GM12873 (cell line): ENCODE measurements around the gene ANKDD1B.

Experiments used
- TF ChIP-seq, protein P1 (sequence below): IDR thresholded peaks from 2 replicates; pipeline ENCODE4 v1.5.1; 2012; ENCODE audit warnings: low read depth, mild to moderate bottlenecking, moderate library complexity, low read length, control low read depth; ENCODE audit not compliant: insufficient read depth; ENCODE audit errors: missing control alignments

Gene ANKDD1B

GRCh38 chr5:75611311-75612225 is at the start of gene ANKDD1B:
TSS of gene ANKDD1B (plus strand) at chr5:75611453. CDS start at chr5:75611635, 182 bp downstream.
- TF ChIP-seq, protein P1, sequence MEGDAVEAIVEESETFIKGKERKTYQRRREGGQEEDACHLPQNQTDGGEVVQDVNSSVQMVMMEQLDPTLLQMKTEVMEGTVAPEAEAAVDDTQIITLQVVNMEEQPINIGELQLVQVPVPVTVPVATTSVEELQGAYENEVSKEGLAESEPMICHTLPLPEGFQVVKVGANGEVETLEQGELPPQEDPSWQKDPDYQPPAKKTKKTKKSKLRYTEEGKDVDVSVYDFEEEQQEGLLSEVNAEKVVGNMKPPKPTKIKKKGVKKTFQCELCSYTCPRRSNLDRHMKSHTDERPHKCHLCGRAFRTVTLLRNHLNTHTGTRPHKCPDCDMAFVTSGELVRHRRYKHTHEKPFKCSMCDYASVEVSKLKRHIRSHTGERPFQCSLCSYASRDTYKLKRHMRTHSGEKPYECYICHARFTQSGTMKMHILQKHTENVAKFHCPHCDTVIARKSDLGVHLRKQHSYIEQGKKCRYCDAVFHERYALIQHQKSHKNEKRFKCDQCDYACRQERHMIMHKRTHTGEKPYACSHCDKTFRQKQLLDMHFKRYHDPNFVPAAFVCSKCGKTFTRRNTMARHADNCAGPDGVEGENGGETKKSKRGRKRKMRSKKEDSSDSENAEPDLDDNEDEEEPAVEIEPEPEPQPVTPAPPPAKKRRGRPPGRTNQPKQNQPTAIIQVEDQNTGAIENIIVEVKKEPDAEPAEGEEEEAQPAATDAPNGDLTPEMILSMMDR: no peak

GRCh38 chr5:75566710-75567309 is 44.4 kb upstream of the ANKDD1B start:
- TF ChIP-seq, protein P1: no peak

DNA sequence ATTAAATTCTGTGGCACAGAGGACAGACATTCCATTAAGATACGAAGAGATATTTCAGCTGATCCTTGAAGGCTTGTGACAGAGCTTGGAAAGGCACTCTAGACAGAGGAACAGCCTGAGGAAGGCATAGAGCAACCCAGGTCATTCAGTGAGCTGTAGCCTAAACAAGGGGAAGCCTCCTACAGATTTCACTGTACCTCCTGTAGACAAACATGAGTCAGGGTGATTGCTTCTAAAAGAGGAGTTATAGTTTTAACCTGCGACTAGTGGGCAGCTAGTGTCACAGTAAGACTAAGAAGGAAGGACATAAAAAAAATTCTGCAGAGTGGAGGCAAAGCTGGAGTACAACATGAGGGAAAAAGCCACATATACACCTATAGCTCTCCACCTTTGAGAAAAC is 43.5 kb upstream of the ANKDD1B start:
- TF ChIP-seq, protein P1: no peak

DNA sequence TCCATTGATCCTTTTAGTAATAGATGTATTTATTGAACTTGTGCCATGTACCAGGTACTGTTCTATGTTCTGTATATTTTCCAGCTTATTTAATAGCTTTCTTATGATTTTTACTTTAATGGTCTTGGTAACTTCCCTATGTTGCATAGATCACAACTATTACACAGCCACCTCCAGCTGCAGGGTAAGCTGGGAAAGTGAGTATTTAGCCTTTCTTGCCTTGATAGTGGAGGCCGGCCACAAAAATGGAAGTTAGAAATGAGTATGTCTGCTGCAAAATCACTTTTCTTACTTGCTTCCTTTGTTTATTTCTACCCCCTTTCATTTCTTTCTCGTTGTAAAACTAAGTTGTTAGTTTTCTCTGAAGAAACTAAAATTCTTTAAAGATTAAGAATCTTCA is 43.1 kb upstream of the ANKDD1B start:
- TF ChIP-seq, protein P1: no peak

GRCh38 chr5:75571547-75571946 is 39.7 kb upstream of the ANKDD1B start:
- TF ChIP-seq, protein P1: no peak

- TF ChIP-seq, protein P1: no peak
Measured at GRCh38 chr5:75574791-75575190, 36.5 kb upstream of the ANKDD1B start.

GRCh38 chr5:75584641-75585040 is 26.6 kb upstream of the ANKDD1B start:
- TF ChIP-seq, protein P1: peak; percentile 25
